C4-2B (cell line): ENCODE results near the gene CDC42EP1.

ENCODE experiments used
- CTCF ChIP-seq: fragments of 450-650 bp; conservative IDR thresholded peaks from 2 replicates; pipeline ENCODE4 v1.5.1; 2017; ENCODE audit warnings: mild to moderate bottlenecking
- ZFX ChIP-seq: fragments of 450-650 bp; IDR thresholded peaks from 2 replicates; pipeline ENCODE4 v1.6.1; 2017

- no peak for TF ChIP-seq CTCF
- TF ChIP-seq ZFX: no peak
These were observed 769 bp upstream of the CDC42EP1 start for GRCh38 chr22:37559521-37559900.
